Peyer's patch (tissue), 4 donors: Measurements from ENCODE around the gene TMEM184A.

Experiments used
- CTCF ChIP-seq, 6 experiments: fragments of 450-650 bp in 4 of 6; fragments of 200-600 bp in 2 of 6; sonication (generic) in 1 of 6; IDR thresholded peaks; one replicate each; pipeline ENCODE4 v1.5.1; 2017 to 2019; ENCODE audit warnings: antibody characterized with exemption in 6 of 6, mild to moderate bottlenecking in 3 of 6, moderate library complexity in 1 of 6
- POLR2A ChIP-seq, 2 donors: fragments of 450-650 bp; IDR thresholded peaks; one replicate each; pipeline ENCODE4 v1.5.1; 2017; ENCODE audit warnings: antibody characterized with exemption in 2 of 2, mild to moderate bottlenecking in 2 of 2, moderate library complexity in 2 of 2

- no peak for TF ChIP-seq CTCF (IDR thresholded peaks at IDR 0.05)
- no peak for TF ChIP-seq POLR2A (IDR thresholded peaks at IDR 0.05)
Observed at GRCh38 chr7:1496531-1497292, 59.3 kb downstream of the TMEM184A start.
